ENCODE results near the gene B3GALNT2.

DNA sequence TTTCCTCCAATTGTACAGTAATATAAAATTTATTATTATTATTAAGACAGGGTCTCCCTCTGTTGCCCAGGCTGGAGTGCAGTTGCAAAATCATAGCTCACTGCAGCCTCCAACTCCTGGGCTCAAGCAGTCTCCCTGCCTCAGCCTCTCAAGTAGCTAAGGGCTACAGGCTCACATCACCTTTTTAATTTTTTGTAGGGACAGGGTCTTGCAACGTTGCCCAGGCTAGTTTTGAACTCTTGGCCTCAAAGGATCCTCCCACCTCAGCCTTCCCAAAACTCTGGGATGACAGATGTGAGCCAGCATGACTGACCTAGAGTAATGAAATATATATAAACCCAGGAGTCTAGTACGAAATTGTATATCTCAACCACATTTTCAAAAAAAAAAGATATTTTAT is 49.2 kb downstream of the B3GALNT2 start:
- TF ChIP-seq, protein P1, sequence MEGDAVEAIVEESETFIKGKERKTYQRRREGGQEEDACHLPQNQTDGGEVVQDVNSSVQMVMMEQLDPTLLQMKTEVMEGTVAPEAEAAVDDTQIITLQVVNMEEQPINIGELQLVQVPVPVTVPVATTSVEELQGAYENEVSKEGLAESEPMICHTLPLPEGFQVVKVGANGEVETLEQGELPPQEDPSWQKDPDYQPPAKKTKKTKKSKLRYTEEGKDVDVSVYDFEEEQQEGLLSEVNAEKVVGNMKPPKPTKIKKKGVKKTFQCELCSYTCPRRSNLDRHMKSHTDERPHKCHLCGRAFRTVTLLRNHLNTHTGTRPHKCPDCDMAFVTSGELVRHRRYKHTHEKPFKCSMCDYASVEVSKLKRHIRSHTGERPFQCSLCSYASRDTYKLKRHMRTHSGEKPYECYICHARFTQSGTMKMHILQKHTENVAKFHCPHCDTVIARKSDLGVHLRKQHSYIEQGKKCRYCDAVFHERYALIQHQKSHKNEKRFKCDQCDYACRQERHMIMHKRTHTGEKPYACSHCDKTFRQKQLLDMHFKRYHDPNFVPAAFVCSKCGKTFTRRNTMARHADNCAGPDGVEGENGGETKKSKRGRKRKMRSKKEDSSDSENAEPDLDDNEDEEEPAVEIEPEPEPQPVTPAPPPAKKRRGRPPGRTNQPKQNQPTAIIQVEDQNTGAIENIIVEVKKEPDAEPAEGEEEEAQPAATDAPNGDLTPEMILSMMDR (IDR thresholded peaks at IDR 0.05): no peak
- TF ChIP-seq POLR2A (IDR thresholded peaks at IDR 0.05): no peak
- TF ChIP-seq POLR2AphosphoS5 (IDR thresholded peaks at IDR 0.05): no peak

Data from prostate gland (tissue), 2 donors.